Astrocyte of the cerebellum (primary cell): ENCODE data around the gene NCAM2.

Experiments
- DNase-seq: peaks from one replicate; pipeline ENCODE4 v3.0.0-alpha.2; 2011; ENCODE audit warnings: low read depth
- H3K4me3 ChIP-seq: 2 replicates; pipeline ENCODE4 v1.5.1; 2011; ENCODE audit warnings: mild to moderate bottlenecking, low read depth, low read length, moderate library complexity
- in situ Hi-C: cut with HindIII; loops from 2 replicates; pipeline ENCODE4 v1.10.0; 2017; ENCODE audit warnings: low sequenced_read_pairs
- TF ChIP-seq, protein P1 (sequence below): IDR thresholded peaks from 2 replicates; pipeline ENCODE4 v1.5.1; 2012; ENCODE audit warnings: low read length, low read depth, moderate library complexity, mild to moderate bottlenecking; ENCODE audit errors: missing control alignments

NCAM2 gene

DNA sequence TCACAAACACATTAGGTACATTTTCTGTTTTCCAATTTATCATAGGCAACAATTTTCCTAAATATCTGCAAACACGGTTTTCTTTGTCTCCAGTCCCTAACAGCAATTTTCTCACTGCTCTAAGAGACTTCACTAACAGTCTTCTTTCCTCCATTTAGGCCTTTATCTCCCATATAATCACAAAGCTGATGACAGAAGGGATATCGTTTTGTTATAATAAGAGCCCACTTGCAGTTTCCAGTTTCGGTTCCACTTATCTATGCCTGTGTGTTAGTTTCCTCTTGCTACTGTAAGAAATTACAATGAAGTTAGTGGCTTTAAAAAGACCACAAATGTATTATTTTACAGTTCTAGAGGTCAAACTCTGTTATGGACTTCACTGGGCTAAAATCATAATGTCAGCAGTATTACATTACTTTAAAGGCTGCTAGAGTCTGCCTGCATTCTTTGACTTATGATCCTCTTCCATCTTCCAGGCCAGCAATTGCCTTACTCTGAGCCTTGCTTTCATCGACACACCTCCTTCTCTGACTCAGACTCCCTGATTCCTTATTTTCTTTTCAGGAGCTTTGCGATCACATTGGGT, 549.3 kb downstream of the NCAM2 start:
- in situ Hi-C loops, result no loop called here
- DNase-seq, result no peak
- H3K4me3 ChIP-seq, result no peak overlapping the region
- TF ChIP-seq, protein P1, sequence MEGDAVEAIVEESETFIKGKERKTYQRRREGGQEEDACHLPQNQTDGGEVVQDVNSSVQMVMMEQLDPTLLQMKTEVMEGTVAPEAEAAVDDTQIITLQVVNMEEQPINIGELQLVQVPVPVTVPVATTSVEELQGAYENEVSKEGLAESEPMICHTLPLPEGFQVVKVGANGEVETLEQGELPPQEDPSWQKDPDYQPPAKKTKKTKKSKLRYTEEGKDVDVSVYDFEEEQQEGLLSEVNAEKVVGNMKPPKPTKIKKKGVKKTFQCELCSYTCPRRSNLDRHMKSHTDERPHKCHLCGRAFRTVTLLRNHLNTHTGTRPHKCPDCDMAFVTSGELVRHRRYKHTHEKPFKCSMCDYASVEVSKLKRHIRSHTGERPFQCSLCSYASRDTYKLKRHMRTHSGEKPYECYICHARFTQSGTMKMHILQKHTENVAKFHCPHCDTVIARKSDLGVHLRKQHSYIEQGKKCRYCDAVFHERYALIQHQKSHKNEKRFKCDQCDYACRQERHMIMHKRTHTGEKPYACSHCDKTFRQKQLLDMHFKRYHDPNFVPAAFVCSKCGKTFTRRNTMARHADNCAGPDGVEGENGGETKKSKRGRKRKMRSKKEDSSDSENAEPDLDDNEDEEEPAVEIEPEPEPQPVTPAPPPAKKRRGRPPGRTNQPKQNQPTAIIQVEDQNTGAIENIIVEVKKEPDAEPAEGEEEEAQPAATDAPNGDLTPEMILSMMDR, result no peak

DNA sequence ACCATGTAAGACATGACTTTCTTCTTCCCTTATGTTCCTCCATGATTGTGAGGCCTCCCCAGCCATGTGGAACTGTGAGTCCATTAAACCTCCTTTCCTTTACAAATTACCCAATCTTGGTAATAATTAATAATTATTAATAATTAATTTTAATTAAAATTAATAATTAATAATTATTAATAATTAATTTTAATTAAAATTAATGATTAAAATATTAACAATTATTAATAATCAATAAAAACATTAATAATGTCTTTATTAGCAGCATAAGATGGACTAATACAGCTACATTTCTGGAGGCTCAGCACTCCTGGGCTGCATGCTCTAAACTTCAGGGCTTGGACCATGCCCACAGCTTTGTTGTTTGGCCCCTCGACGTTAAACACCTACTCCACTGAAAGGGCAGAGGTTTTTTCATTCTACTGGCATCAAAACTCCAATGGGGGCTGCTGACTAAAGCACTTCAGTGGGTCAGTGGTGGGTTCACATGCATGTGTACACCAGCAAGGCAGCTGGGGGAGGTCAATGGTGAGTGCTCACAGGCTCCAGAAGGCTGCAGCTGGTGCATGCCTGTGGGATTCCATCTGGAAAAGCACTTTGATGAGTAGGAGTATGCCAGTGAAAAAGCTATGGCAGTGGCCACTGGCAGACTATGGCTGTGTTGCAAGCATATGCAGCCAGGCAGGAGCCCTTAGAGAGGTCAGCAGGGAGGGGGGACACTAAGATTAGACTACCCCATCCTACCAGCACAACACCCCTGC, 561.3 kb downstream of the NCAM2 start:
- TF ChIP-seq, protein P1, result no peak
- in situ Hi-C loops, result no loop called here
- DNase-seq, result no peak
- H3K4me3 ChIP-seq, result no peak overlapping the region
